CD4-positive, alpha-beta T cell treated with Interleukin-10 for 1 hour (primary cell): ENCODE results near the gene REXO4.
"Not testable (repeated sequence)": the region's sequence is repeated elsewhere in the genome, so short reads cannot be mapped to it uniquely, and the experiment has no call there.

Experiments
- DNase-seq: peaks from one replicate; pipeline ENCODE4 v3.0.0-alpha.2; 2020

Gene REXO4, protein sequence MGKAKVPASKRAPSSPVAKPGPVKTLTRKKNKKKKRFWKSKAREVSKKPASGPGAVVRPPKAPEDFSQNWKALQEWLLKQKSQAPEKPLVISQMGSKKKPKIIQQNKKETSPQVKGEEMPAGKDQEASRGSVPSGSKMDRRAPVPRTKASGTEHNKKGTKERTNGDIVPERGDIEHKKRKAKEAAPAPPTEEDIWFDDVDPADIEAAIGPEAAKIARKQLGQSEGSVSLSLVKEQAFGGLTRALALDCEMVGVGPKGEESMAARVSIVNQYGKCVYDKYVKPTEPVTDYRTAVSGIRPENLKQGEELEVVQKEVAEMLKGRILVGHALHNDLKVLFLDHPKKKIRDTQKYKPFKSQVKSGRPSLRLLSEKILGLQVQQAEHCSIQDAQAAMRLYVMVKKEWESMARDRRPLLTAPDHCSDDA

GRCh38 chr9:133417541-133418461 lies at the start of gene REXO4:
TSS of gene REXO4 (minus strand) at chr9:133418010. CDS start at chr9:133417844, 166 bp downstream.
- peak; percentile 88 for DNase-seq

DNA sequence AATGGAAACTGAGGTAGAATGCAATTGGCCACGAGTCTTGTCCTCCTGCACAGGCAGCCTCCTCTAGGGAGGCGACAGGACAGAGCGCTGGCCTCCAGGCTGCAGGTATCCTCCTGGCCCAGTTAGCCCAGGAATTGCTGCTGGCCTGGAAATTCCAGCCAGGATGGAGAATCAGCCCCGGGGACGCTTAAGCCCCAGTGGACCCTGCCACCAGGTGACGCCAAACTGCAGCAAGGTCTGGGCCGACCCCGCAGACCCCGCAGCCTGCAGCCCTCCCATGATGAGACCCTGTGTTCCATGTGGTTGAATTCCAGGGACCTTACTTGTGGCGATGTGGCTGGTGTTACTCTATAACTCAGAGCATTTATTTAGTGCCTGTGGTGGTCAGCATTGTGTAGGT lies 49.3 kb upstream of the REXO4 start:
- DNase-seq = no peak

DNA sequence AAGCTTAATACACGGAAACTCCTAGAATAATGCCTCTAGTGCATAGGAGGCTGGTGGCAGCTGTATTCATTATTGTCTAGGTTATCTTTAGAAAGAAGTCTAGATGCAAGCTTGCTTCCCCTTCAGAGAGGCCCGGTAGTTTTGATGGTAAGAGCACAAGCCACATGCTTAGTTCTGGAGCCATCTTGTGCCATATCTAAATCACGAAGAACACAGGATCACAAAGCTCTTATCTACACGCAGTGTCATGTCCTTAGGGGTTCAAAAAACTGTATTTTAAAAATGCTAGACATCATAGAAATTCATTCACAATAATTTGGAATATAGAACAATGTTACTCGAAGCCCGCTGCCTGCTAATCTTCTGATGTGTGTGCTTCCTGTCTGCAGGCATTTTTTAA lies 48.2 kb upstream of the REXO4 start:
- no peak for DNase-seq

DNA sequence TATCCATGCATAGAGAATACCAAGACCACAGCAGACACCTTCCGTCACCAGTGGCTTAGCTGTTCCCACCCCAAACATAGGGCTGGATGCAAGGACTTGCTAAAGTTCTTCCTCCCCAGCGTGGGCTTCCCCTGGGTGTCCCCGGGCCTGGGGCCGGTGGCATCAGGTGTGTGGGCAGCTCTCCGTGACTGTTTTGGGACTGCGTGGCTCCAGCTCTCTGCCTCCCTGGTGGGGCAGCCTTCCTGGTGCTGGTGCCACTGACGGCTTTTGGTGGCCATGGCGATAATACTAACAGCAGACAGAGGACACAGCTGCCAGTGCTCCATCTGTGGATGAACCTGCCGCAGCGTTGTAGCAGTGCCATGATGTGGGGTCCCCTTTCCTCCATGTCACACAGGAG lies 46.8 kb upstream of the REXO4 start:
- DNase-seq = no peak

DNA sequence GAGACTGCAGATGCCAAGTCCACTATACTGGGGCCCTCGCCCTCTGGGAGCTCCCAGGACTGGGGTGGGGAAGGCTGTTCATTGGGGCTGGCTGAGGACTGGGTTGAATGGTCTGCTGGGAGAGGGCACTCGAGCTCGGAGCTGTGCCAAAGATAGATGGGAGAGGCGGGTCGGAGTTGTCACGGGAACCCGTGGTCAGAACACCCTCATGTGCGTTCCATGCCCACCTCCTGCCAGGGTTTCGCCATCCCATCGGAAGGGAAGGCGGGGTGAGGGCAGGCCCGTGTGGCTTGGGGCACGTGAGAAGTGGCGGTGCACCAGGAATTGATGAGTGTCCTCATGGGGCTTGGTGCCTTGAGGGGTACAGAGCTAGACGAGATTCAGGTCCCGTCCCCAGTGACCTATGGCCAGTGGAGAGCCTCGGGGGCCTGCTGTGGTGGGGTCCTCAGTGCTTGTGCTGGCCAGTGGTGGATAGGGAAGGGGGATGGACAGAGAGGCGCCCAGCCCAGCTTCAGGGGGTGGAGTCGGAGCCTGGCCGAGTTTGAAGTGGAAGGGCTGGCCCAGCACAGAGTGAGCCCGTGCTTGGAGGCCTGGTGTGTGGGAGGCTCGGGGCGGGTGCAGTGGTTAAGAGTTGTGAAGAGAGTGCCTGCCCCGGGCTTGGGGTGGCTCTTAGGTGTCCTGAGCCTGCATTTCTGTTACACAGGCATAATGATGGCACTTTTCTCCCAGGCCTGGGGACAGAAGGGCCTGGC lies 46.2 kb upstream of the REXO4 start:
- no peak for DNase-seq

DNA sequence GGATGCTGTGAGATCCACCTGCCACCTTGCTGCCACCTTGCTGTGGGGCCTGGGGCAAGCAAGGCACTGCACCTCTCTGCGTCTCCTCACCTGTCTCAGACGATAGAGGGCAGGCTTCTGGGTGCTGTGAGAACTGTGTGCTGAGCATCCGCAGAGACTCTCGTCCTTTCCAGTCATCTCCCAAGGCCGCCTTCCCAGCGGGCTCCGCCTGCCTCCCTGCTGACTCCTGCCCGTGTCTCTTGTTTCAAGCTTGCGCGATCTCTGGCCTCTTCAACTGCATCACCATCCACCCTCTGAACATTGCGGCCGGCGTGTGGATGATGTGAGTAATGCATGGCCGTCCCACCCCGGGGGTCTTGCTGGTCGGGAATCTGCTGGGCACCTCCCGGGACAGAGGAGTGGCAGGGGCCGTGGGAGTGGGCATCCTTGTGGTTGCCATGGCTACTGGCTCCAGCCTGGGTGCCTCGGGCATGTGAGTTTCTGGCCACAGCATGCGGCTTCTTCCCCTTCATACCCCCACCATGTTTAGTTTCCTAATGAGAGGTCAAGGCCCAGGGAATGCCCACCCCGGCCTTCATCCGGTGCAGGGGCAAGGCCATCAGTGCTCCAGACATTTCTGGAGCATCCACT lies 45.5 kb upstream of the REXO4 start:
- DNase-seq = no peak

DNA sequence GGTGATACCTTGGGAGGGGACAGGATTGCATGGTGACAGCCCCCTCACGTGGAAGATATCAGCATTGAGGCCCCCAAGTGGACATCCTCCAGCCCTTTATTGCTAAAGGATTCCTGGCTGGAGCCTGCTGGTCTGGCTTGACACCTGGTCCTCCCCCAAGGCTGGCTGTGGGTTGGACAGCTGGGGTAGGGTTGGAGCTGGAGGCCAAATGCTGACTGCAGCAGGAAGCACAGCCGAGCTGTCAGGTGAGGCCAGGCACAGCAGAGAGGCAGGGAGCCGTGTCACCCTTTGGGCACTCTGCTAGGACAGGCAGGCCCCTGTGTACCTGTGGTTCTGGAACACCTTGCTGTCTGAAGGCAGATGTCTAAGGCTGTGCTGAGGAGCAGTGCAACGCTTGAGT lies 44.2 kb upstream of the REXO4 start:
- DNase-seq = no peak

DNA sequence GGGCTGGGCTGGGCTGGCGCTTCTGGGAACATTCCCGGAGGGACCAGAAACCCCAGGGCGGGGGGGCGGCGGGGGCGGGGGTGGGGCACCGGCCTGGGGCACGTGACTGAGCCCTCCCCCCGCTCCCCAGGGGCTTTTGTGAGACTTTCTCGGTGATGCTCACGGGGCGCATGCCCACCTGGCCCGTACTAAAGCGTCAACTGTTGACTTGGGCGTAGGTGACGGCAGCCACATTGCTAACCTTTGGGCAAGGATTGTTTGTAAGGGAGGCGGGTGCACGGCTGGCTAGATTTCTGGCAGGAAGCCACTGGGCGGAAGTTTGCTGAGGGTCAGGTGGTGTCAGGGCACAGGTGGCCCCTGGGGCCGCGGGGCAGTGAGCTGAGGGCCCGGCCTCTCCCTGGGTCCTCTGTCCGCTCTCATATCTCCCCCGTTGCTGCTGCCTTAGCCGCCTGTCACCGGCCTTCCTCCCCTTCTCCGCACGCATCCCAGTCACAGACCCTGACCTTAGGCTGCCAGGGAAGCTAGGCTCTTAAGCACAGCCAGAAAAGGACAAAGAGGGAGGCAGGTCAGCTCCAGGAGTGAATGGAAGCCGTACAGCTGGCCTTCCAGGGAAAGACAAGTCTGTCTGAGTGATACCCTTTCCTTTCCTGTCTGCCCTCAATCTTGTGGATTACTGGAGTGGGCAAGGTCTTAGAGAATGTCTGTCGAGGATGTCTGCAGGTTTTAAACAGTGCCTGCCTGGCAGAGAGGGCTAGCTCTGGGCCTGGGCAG lies 42.8 kb upstream of the REXO4 start:
- DNase-seq = peak; percentile 65

DNA sequence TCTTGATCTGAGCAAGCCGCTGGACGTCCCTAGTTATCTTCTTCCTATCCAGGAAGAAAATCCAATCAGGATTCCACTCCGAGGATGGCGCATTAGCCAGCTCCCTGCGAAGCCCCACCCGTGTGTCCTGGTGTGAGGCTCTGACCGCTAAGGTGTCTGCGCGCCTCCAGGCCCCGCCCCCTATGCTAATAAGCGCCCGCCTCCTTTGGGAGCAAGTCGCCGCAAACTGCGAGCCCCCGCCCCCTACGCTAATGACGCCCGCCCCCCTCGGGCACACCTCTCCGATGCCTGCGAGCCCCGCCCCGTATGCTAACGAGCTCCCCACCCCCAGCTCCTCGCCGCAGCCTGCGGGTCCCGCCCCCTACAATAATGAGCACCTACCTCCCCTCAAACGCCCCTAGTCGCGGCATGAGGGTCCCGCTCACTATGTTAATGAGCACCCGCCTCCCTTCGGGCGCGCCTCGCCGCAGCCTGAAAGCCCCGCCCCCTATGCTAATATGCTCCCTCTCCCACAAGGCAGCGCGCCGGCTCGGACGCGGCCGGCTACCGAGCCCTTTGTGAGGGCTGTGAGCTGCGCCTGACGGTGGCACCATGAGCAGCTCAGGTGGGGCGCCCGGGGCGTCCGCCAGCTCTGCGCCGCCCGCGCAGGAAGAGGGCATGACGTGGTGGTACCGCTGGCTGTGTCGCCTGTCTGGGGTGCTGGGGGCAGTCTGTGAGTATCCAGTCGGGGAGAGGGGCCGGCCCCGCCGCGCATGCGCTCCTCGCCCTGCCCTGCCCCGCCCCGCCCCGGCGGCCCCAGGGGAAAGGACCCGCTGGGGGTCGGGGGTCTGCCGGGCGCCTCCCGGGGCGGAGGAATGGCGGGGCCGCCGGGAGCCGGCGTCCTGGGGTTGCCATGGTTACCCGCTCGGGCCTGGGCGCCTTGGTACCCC lies 41.9 kb upstream of the REXO4 start, which contains the start of gene CACFD1:
TSS of gene CACFD1 (plus strand) at position 503 of the 929 bp plus-strand sequence. CDS start at position 592, 89 bp downstream.
- DNase-seq = peak; percentile 92

GRCh38 chr9:133458643-133459312 lies 41.0 kb upstream of the REXO4 start:
- DNase-seq = no peak

DNA sequence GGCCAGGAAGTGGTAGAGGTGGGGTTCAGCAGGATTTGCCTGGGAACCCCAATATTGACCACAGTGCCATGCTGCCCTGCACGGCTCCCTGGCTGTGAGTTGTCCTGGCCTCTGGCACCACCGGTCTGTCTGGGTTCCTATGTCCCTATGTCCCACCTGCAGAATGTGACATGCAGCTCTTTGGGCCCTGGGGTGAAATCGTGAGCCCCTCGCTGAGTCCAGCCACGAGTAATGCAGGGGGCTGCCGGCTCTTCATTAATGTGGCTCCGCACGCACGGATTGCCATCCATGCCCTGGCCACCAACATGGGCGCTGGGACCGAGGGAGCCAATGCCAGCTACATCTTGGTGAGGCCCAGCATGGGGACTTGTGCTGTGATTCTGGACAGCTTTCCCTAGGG lies 39.9 kb upstream of the REXO4 start:
- DNase-seq = no peak

GRCh38 chr9:133457233-133457632 lies 39.4 kb upstream of the REXO4 start:
- DNase-seq = no peak

DNA sequence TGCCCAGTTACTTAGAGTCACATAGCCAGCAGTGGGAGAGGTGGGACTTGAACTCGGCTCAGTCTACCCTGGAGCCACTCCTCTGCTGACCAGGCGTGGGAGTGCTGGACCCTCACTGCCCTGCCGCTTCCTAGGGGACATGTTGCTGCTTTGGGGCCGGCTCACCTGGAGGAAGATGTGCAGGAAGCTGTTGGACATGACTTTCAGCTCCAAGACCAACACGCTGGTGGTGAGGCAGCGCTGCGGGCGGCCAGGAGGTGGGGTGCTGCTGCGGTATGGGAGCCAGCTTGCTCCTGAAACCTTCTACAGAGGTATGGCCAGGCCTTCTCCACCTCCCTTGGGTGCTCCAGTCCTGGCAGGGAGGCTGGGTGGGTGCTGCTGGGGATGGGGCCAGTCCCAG lies 38.6 kb upstream of the REXO4 start:
- DNase-seq = no peak

DNA sequence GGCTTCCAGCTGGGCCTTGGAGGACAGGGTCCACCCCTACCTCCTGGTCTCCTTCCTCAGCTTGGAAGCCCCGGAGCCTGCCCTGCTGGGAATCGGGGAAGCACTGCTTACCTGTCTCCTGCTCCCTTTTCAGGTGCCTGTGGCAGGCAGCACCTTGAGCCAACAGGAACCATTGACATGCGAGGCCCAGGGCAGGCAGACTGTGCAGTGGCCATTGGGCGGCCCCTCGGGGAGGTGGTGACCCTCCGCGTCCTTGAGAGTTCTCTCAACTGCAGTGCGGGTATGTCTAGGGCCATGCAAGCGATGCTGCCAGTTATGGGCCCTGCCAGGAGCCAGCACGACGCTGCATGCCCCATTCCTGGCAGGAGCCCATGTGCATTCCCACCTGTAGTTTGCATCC lies 38.1 kb upstream of the REXO4 start:
- DNase-seq = no peak

- DNase-seq = no peak
These were observed 37.3 kb upstream of the REXO4 start for GRCh38 chr9:133454943-133455673.

GRCh38 chr9:133454325-133454724 lies 36.5 kb upstream of the REXO4 start:
- DNase-seq = no peak

DNA sequence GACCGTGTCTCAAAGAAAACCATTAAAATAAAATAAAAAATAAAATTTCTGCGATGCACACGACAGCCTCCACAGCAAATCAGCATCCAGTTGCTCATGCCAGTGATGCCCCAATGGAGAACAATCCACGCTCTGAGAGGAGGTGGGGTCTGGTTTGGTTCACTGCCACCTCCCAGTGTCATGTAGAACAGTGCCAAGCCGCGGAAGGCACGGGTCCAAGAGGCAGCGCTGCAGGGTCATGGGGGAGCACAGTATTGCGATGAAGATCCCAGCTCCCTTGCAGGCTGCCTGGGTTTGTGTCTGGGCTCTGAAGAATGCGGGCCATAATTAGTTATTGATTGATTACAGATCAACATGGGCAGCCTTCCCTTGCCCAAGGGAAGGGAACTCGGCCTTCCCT lies 35.8 kb upstream of the REXO4 start:
- no peak for DNase-seq

GRCh38 chr9:133452562-133452961 lies 34.8 kb upstream of the REXO4 start:
- no peak for DNase-seq

GRCh38 chr9:133451865-133452264 lies 34.1 kb upstream of the REXO4 start:
- DNase-seq = not testable (repeated sequence)
